Stimulated activated CD4-positive, alpha-beta T cell treated with anti-CD3 and anti-CD28 coated beads, Interleukin-15, amount 100 ng/mL, for 48 hours (primary cell): ENCODE results near the gene ALLC.

Experiments
- DNase-seq, 2 donors: peaks; one replicate each; pipeline ENCODE4 v3.0.0-alpha.2; 2020; ENCODE audit warnings: low read depth in 2 of 2

Gene ALLC

GRCh38 chr2:3679180-3679579 lies 21.2 kb downstream of the ALLC start:
- DNase-seq, result no peak

GRCh38 chr2:3679616-3680393 lies 21.8 kb downstream of the ALLC start:
- DNase-seq, result no peak

GRCh38 chr2:3680548-3681345 lies 22.7 kb downstream of the ALLC start:
- DNase-seq, result no peak

GRCh38 chr2:3681625-3682024 lies 23.6 kb downstream of the ALLC start:
- DNase-seq, result no peak

GRCh38 chr2:3682811-3683210 lies 24.8 kb downstream of the ALLC start:
- no peak for DNase-seq

GRCh38 chr2:3683748-3684454 lies 25.9 kb downstream of the ALLC start:
- no peak for DNase-seq

- no peak for DNase-seq
These were observed 32.2 kb downstream of the ALLC start for GRCh38 chr2:3689998-3690748.

- no peak for DNase-seq
These were observed 34.4 kb downstream of the ALLC start for GRCh38 chr2:3692375-3692774.

- no peak for DNase-seq
These were observed 38.5 kb downstream of the ALLC start for GRCh38 chr2:3696545-3696944.

GRCh38 chr2:3701071-3701470 lies 43.1 kb downstream of the ALLC start:
- no peak for DNase-seq

- DNase-seq, result no peak
These were observed 45.3 kb downstream of the ALLC start, which contains the start of gene DCDC2C for GRCh38 chr2:3703236-3703756. TSS of gene DCDC2C (plus strand) at chr2:3703575. CDS start at chr2:3703752, 177 bp downstream.

- no peak for DNase-seq
These were observed 45.9 kb downstream of the ALLC start for GRCh38 chr2:3703757-3704355.

GRCh38 chr2:3704692-3705091 lies 46.7 kb downstream of the ALLC start:
- DNase-seq, result no peak

GRCh38 chr2:3705782-3706181 lies 47.8 kb downstream of the ALLC start:
- no peak for DNase-seq

- no peak for DNase-seq
These were observed 48.9 kb downstream of the ALLC start for GRCh38 chr2:3706892-3707291.

- DNase-seq, result no peak
These were observed 50.6 kb downstream of the ALLC start for GRCh38 chr2:3708576-3708975.

- DNase-seq, result no peak
These were observed 51.2 kb downstream of the ALLC start for GRCh38 chr2:3709225-3709624.

- no peak for DNase-seq
These were observed 54.4 kb downstream of the ALLC start for GRCh38 chr2:3712424-3712823.

GRCh38 chr2:3712831-3713503 lies 55.0 kb downstream of the ALLC start:
- no peak for DNase-seq

- DNase-seq, result no peak
These were observed 60.7 kb downstream of the ALLC start for GRCh38 chr2:3718679-3719078.
